ENCODE measurements around the gene USP9X.
"Not testable (repeated sequence)": the region's sequence is repeated elsewhere in the genome, so short reads cannot be mapped to it uniquely, and the experiment has no call there.

USP9X gene

GRCh38 chrX:41084893-41085511 is at the start of gene USP9X:
USP9X (plus strand) TSS chrX:41085445; CDS start chrX:41123629, 38,184 bp downstream.
- peak; percentile 97 for DNase-seq

DNA sequence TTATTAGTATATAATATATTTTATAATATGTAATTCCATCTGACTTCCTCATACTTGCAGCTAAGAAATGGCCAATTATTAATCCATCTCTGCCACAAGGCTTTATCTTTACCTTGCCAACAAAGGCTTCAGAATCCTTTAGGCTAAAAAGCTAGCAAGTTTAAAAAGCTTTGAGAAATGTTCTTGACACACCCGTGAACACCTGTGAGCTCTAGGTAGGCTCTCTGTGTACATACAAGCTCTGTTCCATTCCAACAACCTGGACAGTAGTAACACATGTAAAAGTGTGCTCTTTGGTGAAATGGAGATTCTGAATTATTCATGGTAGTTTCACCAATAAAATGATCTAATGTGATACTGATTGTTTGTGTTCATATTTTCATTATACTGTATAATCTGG is 49.7 kb upstream of the USP9X start:
- DNase-seq = no peak

- DNase-seq = no peak
Measured at GRCh38 chrX:41036668-41037326, 48.4 kb upstream of the USP9X start.

- no peak for DNase-seq
Measured at GRCh38 chrX:41043196-41043595, 42.0 kb upstream of the USP9X start.

DNA sequence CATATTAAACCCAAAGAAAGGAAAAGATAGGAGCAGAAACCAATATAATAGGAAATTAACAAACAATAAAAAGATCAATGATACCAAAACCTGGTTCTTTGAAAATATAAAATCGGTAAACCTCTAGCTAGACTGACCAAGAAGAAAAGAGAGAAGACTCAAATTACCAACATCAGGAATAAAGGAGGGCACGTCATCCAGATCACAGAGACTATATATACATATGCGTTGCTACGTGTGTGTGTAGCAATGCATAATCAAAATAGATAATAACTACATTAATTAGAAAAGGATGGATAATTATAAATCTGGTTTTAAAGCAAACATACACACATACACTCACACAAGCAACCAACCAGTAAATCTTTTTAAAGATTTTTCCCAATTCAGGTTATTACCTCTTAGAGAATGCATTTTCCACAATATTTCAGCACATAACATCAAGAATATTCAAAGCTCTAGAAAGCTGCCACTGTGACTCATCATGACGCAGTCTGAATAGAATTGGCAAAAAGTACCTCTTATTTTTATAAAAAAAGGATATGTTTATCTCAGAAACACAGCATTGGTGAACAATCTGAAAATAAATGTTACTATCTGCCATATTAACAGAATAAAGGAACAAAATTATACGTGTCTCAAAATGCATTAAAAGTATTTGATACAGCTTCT is 41.4 kb upstream of the USP9X start:
- no peak for DNase-seq

GRCh38 chrX:41045960-41046567 is 39.2 kb upstream of the USP9X start:
- peak; percentile 60 for DNase-seq

- DNase-seq = no peak
Measured at GRCh38 chrX:41047878-41048534, 37.2 kb upstream of the USP9X start.

- no peak for DNase-seq
Measured at GRCh38 chrX:41050359-41050758, 34.9 kb upstream of the USP9X start.

GRCh38 chrX:41051288-41051687 is 34.0 kb upstream of the USP9X start:
- DNase-seq = no peak

GRCh38 chrX:41055740-41056139 is 29.5 kb upstream of the USP9X start:
- no peak for DNase-seq

DNA sequence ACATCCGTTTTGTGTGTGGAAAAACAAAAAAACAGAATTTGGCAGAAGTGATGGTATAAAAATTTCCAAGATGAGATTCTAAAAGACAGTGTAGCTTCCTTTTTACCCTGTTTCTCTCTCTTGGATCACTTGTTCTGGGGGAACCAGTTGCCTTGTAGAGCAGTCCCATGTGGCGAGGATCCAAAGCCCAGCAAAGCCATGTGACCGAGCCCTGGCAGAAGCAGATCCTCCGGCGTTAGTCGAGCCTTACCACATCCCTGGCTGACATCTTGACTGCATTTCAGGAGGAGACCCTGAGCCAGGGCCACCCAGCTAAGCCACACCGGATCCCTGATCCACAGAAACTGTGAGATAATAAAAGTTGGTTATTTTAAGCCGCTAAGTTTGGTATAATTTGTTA is 22.0 kb upstream of the USP9X start:
- DNase-seq = not testable (repeated sequence)

DNA sequence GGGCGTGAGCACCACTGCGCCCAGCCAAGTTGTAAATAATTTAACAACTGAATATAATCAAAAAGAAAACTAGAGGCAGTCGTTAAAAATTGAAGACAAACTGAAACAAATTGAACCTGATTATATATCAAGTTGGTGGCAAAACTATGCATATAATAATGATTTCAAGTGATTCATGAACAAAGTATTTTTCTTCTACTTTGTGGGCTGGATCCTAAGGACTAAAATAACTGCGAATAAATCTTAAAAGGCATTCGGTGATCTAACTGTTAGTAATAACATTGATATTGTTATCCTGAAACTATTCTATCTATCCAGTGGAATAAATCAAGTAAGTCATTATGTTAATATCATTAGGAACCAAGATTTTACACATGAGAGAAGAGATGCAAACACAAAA is 21.2 kb upstream of the USP9X start:
- no peak for DNase-seq

GRCh38 chrX:41066391-41066790 is 18.9 kb upstream of the USP9X start:
- DNase-seq = no peak

DNA sequence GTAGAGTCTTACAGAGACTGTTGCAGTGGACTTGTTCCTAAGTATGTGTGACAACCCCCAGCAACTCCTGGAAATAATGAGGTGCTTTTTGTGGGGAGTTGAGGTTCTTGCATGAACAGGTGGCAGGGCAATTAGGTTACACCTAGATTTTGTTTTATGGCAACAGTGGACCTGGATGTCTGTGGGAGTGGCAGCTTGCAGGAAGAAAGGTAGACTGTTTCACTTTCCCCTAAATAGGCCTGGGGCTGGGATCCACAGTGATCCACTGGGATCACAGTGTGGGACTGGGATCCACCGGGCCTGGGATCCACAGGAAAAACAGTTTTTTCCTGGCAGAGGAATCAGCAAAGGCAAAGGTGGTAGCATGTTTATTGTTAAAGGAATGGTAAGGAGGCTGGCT is 18.3 kb upstream of the USP9X start:
- DNase-seq = no peak

- DNase-seq = no peak
Measured at GRCh38 chrX:41067721-41068120, 17.5 kb upstream of the USP9X start.

DNA sequence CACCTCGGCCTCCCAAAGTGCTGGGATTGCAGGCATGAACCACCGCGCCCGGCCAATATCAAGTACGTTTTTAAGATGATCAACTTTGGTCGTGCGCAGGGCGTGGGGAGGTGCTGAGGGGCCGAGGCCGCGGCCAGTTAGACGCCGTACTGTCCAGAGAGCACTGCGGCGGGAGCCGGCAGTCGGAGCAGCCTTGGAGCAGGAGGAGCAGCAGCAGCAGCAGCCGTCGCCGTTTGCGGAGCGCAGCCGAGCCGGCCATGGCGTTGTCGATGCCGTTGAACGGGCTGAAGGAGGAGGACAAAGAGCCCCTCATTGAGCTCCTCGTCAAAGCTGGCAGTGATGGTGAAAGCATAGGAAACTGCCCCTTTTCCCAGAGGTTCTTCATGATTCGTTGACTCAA is 8.5 kb upstream of the USP9X start:
- no peak for DNase-seq

GRCh38 chrX:41081821-41082220 is 3.4 kb upstream of the USP9X start:
- DNase-seq = no peak

DNA sequence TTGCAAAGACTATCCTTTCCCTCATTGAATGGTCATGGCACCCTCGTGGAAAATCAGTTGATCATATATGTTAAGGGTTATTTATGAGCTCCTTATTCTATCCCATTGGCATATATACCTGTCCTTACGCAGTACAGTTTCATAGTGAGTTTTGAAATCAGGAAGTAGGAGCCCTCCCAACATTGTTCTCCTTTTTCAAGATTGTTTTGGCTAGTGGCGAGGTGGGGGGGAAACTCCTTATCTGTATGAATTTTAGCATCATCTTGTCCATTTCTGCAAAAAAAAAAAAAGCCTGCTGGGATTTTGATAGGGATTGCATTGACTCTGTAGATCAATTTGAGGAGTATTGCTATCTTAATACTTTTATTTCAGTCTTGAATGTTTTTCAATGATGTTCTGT is 2.5 kb upstream of the USP9X start:
- DNase-seq = no peak

DNA sequence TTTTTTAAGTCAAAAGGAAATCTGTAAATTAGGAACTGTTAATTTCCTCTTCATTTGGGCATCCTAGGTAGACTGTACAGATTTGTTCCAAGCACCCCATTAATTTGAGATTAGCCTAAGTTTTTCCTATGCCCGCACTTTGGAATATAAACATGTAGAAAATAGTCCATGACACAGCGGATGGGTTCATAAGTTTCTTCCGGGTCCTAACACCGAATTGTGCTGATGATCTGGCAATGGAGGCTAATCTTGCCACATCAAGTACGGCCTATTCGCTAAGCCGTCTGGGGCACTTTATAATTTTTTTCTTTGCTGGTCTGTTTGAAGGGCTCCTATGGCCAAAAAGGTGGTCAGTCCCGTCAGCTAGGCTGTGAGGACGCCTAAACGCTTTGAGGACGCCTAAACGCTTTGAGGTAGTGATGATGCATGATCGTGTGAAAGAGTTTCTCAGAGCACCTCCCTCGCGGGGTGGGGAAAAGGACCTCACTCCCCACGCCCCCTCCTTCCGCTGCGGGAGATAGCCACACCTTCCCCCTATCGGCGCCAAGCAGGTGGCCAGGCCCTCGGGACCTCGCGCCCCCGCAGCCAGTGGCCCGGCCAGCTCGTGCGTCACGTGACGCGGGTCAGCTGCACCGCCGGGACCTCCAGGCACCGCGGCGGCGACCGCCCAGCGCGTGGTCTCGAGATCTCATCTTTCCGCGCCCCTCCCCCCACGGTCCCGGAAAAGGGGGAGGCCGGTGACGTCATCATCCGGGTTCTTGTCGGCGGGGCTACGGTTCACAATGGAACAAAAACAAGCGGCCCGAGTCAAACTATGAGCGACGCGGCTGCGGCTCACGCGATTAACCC is 977 bp upstream of the USP9X start:
- peak; percentile 99 for DNase-seq

- DNase-seq = peak; percentile 75
Measured at GRCh38 chrX:41085512-41085877, 250 bp downstream of the USP9X start.

DNA sequence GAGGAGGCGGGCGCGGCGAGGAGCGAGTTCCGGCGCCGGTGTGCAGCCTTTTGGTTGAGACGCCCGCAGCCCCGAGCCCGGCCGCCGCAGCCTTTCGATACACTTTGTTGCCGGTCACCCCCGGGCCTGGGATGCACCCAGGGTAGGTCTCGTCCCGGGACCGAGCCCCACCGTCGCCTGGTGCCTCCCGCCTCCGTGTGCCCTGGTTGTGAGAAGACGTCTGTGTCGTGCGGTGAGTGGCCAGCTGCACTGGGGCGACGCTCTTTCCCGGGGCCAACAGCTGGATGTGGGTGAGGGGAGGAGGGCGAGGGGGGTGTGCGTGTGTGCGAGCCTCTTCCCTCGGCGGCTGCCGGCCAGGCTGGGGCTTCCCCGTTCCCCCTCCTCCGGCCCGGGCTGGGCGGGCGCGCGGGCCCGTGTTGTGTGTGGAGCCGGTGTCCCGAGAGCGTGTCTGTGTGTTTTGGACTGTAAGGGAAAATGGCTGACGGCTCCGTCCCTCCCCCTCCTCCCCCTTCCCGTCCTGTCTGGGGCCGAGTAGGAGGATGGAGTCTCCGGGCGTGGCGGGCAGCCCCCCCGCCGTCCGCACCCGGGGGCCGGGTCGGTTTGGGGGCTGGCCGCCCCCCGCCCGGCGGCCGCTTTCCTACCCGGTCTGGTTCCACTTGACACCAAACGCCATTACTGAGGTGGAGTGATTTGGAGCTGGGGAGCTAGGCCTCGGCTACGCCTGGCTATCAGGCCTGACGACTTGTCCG is 807 bp downstream of the USP9X start:
- DNase-seq = peak; percentile 82

DNA sequence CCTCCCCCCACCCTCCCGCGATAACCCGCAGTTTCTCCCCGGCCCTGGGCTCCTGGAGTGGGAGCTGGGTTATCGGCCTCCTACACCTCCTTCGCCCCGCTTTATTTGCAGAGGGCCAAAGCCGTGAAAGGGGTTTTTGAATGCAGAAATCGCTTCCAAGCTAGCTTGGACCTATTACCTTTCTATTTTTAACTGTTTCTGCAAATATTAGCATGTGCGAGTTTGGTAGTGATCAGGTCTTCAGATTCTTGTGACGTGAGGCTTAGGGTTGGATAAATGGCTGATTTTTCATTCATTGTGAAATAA is 1.3 kb downstream of the USP9X start:
- no peak for DNase-seq

Data from islet precursor cell (in vitro differentiated cells).